ENCODE data around the gene DHPS.
"Not testable (repeated sequence)": the region's sequence is repeated elsewhere in the genome, so short reads cannot be mapped to it uniquely, and the experiment has no call there.

DHPS gene

GRCh38 chr19:12705654-12706331 lies 24.1 kb upstream of the DHPS start:
- no peak for DNase-seq (ENCODE audit: low read depth in 2 of 2, low spot score in 1 of 2)

GRCh38 chr19:12705169-12705568 lies 23.5 kb upstream of the DHPS start:
- DNase-seq (ENCODE audit: low read depth in 2 of 2, low spot score in 1 of 2) = no peak

- DNase-seq (ENCODE audit: low read depth in 2 of 2, low spot score in 1 of 2) = no peak
Observed at GRCh38 chr19:12703046-12703445, 21.4 kb upstream of the DHPS start.

GRCh38 chr19:12701596-12702282 lies 20.1 kb upstream of the DHPS start:
- no peak for DNase-seq (ENCODE audit: low read depth in 2 of 2, low spot score in 1 of 2)

GRCh38 chr19:12698138-12698537 lies 16.5 kb upstream of the DHPS start:
- no peak for DNase-seq (ENCODE audit: low read depth in 2 of 2, low spot score in 1 of 2)

- not testable (repeated sequence) for DNase-seq (ENCODE audit: low read depth in 2 of 2, low spot score in 1 of 2)
Observed at GRCh38 chr19:12697425-12697824, 15.7 kb upstream of the DHPS start.

- DNase-seq (ENCODE audit: low read depth in 2 of 2, low spot score in 1 of 2) = peak; percentile 98
Observed at GRCh38 chr19:12696366-12697335, 15.0 kb upstream of the DHPS start, which contains the start of gene FBXW9. Gene FBXW9, minus strand, starts transcription at chr19:12696631. Its CDS starts 50 bp downstream, at chr19:12696581.

- DNase-seq (ENCODE audit: low read depth in 2 of 2, low spot score in 1 of 2) = no peak
Observed at GRCh38 chr19:12695997-12696365, 14.3 kb upstream of the DHPS start.

- no peak for DNase-seq (ENCODE audit: low read depth in 2 of 2, low spot score in 1 of 2)
Observed at GRCh38 chr19:12695514-12695913, 13.8 kb upstream of the DHPS start.

GRCh38 chr19:12695096-12695495 lies 13.4 kb upstream of the DHPS start:
- no peak for DNase-seq (ENCODE audit: low read depth in 2 of 2, low spot score in 1 of 2)

- DNase-seq (ENCODE audit: low read depth in 2 of 2, low spot score in 1 of 2) = no peak
Observed at GRCh38 chr19:12694641-12695040, 13.0 kb upstream of the DHPS start.

GRCh38 chr19:12692960-12693359 lies 11.3 kb upstream of the DHPS start:
- DNase-seq (ENCODE audit: low read depth in 2 of 2, low spot score in 1 of 2) = no peak

GRCh38 chr19:12689581-12690216 lies 8.0 kb upstream of the DHPS start:
- no peak for DNase-seq (ENCODE audit: low read depth in 2 of 2, low spot score in 1 of 2)

- no peak for DNase-seq (ENCODE audit: low read depth in 2 of 2, low spot score in 1 of 2)
Observed at GRCh38 chr19:12689012-12689411, 7.3 kb upstream of the DHPS start.

- no peak for DNase-seq (ENCODE audit: low read depth in 2 of 2, low spot score in 1 of 2)
Observed at GRCh38 chr19:12687496-12688196, 6.0 kb upstream of the DHPS start, which contains the start of gene GNG14. Gene GNG14, plus strand, starts transcription at chr19:12687998. Its CDS starts 51 bp downstream, at chr19:12688049.

- no peak for DNase-seq (ENCODE audit: low read depth in 2 of 2, low spot score in 1 of 2)
Observed at GRCh38 chr19:12685831-12686230, 4.2 kb upstream of the DHPS start.

GRCh38 chr19:12680034-12680433 lies 1.6 kb downstream of the DHPS start:
- DNase-seq (ENCODE audit: low read depth in 2 of 2, low spot score in 1 of 2) = no peak

GRCh38 chr19:12678039-12678438 lies 3.6 kb downstream of the DHPS start:
- not testable (repeated sequence) for DNase-seq (ENCODE audit: low read depth in 2 of 2, low spot score in 1 of 2)

- no peak for DNase-seq (ENCODE audit: low read depth in 2 of 2, low spot score in 1 of 2)
Observed at GRCh38 chr19:12676928-12677327, 4.8 kb downstream of the DHPS start.

- DNase-seq (ENCODE audit: low read depth in 2 of 2, low spot score in 1 of 2) = peak; percentile 73 to 77
Observed at GRCh38 chr19:12676384-12676792, 5.3 kb downstream of the DHPS start.
